Measurements from ENCODE around the gene PLCB1.

GRCh38 chr20:8116067-8116811, 15.8 kb upstream of the PLCB1 start:
- TF ChIP-seq CTCF (IDR thresholded peaks at IDR 0.05), result no peak
- TF ChIP-seq POLR2A (IDR thresholded peaks at IDR 0.05), result no peak
- TF ChIP-seq POLR2AphosphoS5 (IDR thresholded peaks at IDR 0.05), result no peak

Measured in breast epithelium (tissue), 3 donors.